ENCODE measurements around the gene SAXO2.
"Not testable (repeated sequence)": the region's sequence is repeated elsewhere in the genome, so short reads cannot be mapped to it uniquely, and the experiment has no call there.

SAXO2 gene

DNA sequence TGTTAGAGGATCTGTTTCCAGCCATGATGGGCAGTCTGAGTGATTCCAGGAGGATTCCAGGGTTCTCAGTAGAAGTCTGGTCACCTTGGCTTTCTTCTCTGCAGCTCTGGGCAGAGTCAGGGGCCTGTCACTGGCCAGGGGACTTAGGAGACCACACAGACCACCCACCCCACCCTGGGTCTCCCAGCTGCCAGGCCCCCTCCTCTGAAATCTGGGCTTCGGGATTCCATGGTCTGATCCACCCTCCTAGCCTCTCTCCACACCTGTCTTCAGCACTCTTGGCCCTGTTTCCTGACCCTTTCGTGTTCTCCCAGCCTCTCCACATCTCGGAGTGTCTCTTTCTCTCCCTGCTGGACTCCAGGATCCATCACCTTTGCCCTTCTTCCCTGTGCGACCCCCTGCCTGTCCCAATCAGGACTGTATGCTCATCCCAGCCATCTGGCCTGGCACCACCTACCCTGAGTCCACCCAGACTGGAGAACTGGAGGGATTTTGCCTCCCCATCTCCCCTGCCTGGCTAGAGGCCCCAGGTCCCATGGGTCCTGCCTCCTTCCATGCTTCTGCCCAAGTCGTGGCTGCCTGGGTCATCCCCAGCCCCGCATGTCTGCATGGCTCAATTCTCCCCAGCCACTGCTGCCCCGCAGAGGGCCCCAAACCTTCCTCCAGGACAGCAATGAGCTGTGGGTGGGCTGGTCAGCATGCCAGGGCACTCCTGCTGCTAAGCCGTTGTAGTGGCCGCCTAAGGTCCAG lies 52.3 kb downstream of the SAXO2 start:
- no peaks in the 10 kb centered on the region for H3K79me2 ChIP-seq (ENCODE audit: control insufficient read depth, insufficient read depth, low read length, unreplicated experiment)
- H3K36me3 ChIP-seq (ENCODE audit: insufficient read depth, low read length): no peaks in the 10 kb centered on the region
- no peak overlapping the region for H3K27ac ChIP-seq (ENCODE audit: low read depth, low read length)

DNA sequence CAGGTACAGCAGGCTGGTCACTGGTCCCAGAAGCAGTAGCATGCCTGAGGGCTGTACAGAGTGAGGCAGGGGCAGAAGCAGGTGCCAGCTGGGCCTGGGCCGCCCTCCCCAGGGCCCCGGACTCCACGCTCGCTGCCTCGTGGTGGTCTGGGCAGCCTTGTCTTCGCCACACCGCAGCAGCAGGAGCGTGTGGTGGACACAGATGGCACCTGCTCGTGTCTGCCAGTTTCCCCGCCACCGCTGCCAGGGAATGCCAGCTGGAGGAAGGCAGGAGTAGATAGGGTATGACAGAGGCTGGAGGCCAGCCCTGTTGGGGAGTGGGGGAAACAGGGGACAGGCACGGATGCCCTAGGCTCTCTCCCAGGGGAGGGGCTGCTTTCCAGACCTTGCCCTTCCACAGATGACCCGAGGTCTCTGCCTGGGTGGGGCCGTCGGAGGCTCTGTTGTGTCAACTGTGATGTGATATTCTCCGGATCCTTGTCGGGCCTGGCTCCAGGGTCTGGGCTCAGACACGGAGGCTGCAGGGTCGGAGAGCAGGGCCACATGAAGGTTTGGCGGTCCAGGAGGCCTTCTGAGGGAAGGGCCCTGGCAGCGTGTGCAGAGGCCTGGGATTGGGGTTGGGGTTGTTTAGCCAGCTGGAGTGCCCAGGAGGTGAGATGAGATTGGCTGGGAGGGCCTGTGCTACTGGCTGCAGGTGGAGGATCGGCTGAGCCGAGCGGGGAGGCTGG lies 53.1 kb downstream of the SAXO2 start:
- no peaks in the 10 kb centered on the region for H3K27me3 ChIP-seq (ENCODE audit: insufficient read depth, low read length)
- no peaks in the 10 kb centered on the region for H3K4me1 ChIP-seq (ENCODE audit: control insufficient read depth, insufficient read depth, low read length, unreplicated experiment)
- no peak overlapping the region for H3K27ac ChIP-seq (ENCODE audit: low read depth, low read length)
- H3K79me2 ChIP-seq (ENCODE audit: control insufficient read depth, insufficient read depth, low read length, unreplicated experiment): no peaks in the 10 kb centered on the region
- H3K36me3 ChIP-seq (ENCODE audit: insufficient read depth, low read length): no peaks in the 10 kb centered on the region
- H3K4me3 ChIP-seq (ENCODE audit: low read depth, low read length): no peak overlapping the region
- H2AFZ ChIP-seq (ENCODE audit: low read length, unreplicated experiment): no peak overlapping the region

More for the DNA sequence above, 52.3 kb downstream of the SAXO2 start:
- Histone ChIP-seq H3K4me3 (ENCODE audit: low read depth, low read length) (no peak overlapping the region), H2AFZ (ENCODE audit: low read length, unreplicated experiment) (no peak overlapping the region), H3K4me1 (ENCODE audit: control insufficient read depth, insufficient read depth, low read length, unreplicated experiment) (no peaks in the 10 kb centered on the region), H3K27me3 (ENCODE audit: insufficient read depth, low read length) (no peaks in the 10 kb centered on the region)

DNA sequence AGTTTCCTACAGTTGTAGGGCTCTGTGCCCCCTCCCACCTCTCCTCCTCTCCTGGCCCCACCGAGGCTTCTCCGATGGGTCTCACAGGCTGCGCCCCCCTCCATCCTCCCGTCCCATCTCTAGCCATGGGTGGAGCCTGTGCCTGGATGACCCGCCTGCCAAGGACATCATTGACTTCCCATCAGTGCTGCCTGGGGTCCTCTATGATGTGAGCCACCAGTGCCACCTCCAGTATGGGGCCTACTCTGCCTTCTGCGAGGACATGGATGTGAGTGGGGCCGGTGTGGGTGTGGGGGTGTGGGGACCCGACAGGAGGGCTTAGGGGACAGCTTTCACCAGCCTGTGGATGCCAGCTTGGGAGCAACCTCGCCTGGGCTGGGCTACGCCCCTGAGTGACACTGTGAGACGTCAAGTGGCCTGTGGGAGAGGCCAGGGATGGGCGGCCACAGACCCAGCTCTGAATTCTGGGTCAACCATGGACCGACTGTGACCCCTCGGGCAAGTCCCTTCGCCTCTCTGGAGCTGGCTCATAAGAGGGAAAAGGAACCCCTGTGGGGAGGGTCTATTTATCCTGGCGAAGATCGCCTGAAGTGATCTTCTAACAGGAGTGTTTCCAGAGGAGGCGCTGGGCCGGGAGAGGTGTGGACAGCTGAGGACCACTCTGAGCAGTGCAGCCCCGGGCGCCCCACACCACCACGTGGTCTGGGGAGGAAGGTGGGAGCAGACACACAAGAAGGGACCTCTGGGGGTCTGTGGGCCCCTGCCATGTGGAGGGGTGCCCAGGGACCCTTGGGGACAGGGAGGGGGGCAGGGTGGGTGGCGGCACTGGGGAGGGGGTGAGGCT lies 53.9 kb downstream of the SAXO2 start:
- not testable (repeated sequence) for H3K4me1 ChIP-seq (ENCODE audit: control insufficient read depth, insufficient read depth, low read length, unreplicated experiment); H3K36me3 ChIP-seq (ENCODE audit: insufficient read depth, low read length); H3K4me3 ChIP-seq (ENCODE audit: low read depth, low read length); H3K27ac ChIP-seq (ENCODE audit: low read depth, low read length); H3K27me3 ChIP-seq (ENCODE audit: insufficient read depth, low read length); H2AFZ ChIP-seq (ENCODE audit: low read length, unreplicated experiment); H3K79me2 ChIP-seq (ENCODE audit: control insufficient read depth, insufficient read depth, low read length, unreplicated experiment)

DNA sequence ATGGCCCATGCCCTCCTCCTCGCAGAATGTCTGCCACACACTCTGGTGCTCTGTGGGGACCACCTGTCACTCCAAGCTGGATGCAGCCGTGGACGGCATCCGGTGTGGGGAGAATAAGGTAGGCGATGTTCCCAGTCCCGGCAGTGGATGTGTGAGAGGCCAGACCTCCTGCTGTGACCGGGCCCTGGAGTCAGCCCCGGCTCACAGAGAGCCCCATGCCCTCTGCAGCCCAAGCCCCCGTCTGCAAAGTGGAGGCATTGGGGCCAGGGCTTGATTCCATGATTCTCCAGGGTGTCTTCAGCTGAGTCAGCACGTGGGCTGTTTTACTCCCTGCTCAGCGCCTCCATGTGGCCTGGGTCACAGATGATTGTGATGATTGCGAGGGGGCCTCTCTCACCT lies 54.5 kb downstream of the SAXO2 start:
- Histone ChIP-seq H2AFZ (ENCODE audit: low read length, unreplicated experiment) (no peak overlapping the region), H3K4me3 (ENCODE audit: low read depth, low read length) (no peak overlapping the region), H3K27me3 (ENCODE audit: insufficient read depth, low read length) (no peaks in the 10 kb centered on the region), H3K4me1 (ENCODE audit: control insufficient read depth, insufficient read depth, low read length, unreplicated experiment) (no peaks in the 10 kb centered on the region), H3K36me3 (ENCODE audit: insufficient read depth, low read length) (no peaks in the 10 kb centered on the region), H3K79me2 (ENCODE audit: control insufficient read depth, insufficient read depth, low read length, unreplicated experiment) (no peaks in the 10 kb centered on the region), H3K27ac (ENCODE audit: low read depth, low read length) (no peak overlapping the region)

DNA sequence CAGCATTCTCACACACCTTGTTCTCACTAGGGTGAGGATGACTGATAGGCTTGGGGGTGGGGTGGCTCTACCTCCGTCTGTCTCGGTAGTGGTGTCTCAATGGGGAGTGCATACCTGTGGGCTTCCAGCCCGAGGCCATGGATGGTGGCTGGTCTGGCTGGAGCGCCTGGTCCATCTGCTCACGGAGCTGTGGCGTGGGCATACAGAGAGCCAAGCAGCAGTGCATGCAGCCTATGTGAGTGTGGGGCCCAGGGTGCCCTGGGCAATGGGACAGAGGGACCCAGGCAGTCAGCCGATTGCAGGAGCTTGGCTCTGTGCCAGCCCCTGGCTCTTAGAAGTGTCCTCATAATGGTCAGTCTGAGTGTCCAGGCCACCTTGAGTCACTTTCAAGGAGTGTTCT lies 54.9 kb downstream of the SAXO2 start:
- H2AFZ ChIP-seq (ENCODE audit: low read length, unreplicated experiment); H3K27me3 ChIP-seq (ENCODE audit: insufficient read depth, low read length); H3K36me3 ChIP-seq (ENCODE audit: insufficient read depth, low read length); H3K4me1 ChIP-seq (ENCODE audit: control insufficient read depth, insufficient read depth, low read length, unreplicated experiment); H3K4me3 ChIP-seq (ENCODE audit: low read depth, low read length); H3K27ac ChIP-seq (ENCODE audit: low read depth, low read length); H3K79me2 ChIP-seq (ENCODE audit: control insufficient read depth, insufficient read depth, low read length, unreplicated experiment): not testable (repeated sequence)

DNA sequence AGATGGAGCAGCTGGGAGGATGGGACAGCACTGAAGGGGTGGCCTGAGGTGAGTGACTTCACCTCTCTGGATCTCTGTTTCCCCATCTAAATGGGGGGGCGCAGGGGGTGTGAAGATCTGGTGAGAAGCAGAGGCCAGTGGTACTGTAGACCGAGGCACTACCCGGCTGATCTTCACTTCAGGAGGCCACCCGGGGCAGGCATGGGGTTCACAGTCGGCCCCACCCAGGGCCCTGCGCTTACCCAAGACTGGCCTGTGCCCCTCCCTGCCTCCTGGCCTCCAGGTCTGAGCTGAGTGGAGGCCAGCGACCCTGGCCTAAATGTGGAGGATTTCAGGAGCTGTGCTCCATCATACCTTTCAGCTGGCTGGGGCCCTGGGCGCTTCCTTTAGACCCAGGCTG lies 55.7 kb downstream of the SAXO2 start:
- not testable (repeated sequence) for H2AFZ ChIP-seq (ENCODE audit: low read length, unreplicated experiment); H3K27ac ChIP-seq (ENCODE audit: low read depth, low read length); H3K27me3 ChIP-seq (ENCODE audit: insufficient read depth, low read length); H3K4me1 ChIP-seq (ENCODE audit: control insufficient read depth, insufficient read depth, low read length, unreplicated experiment); H3K79me2 ChIP-seq (ENCODE audit: control insufficient read depth, insufficient read depth, low read length, unreplicated experiment); H3K36me3 ChIP-seq (ENCODE audit: insufficient read depth, low read length); H3K4me3 ChIP-seq (ENCODE audit: low read depth, low read length)

DNA sequence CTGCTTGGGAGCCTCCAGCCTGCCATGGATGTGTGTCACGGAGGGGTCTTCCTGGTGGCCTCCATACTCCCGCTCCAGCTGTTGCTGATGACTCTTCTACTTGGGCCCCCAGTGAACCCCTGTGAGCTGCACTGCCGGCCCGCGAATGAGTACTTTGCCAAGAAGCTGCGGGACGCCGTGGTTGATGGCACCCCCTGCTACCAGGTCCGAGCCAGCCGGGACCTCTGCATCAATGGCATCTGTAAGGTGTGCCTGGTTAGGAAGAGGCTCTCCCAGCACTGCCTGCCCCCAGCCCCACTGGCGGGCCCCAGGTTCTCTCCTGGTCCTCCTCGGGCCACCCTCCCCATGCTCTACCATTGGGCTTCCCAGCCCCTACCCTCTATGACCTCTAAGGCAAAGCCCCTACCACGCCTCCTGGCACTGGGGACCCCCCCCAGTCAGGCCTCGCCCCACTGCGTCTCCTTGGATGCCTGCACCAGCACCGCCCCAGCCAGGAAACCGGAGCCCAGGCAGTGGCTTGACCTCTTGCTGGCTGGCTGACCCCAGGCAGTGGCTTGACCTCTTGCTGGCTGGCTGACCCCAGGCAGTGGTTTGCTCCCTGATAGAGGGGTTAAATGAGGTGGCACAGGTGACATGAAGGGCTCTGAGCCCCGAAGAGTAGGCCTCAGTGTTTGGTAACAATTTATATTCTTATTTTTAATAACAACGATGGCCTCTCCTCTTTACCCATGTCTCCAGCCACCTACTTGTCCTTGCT lies 57.1 kb downstream of the SAXO2 start:
- not testable (repeated sequence) for H3K27ac ChIP-seq (ENCODE audit: low read depth, low read length); H3K4me1 ChIP-seq (ENCODE audit: control insufficient read depth, insufficient read depth, low read length, unreplicated experiment); H3K27me3 ChIP-seq (ENCODE audit: insufficient read depth, low read length); H3K36me3 ChIP-seq (ENCODE audit: insufficient read depth, low read length); H2AFZ ChIP-seq (ENCODE audit: low read length, unreplicated experiment); H3K4me3 ChIP-seq (ENCODE audit: low read depth, low read length); H3K79me2 ChIP-seq (ENCODE audit: control insufficient read depth, insufficient read depth, low read length, unreplicated experiment)

DNA sequence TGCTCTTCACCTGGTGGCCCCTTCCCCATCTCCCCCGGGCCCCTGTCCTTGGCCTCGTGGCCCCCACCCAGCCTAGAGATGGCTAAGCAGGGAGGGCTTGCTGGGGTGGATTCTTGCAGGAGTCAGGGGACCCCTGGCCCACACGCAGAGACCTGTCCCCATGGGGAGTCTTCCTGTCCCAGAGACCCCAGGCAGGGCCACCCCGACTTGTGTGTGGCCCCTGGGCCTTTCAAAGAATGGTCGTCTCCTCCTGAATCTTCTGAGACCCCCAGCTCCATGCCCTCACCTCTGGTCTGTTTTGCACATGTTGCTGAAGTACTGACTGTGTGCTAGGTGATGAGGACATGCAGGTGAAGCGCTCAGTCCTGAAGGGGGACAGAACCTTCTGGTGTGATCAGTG lies 58.2 kb downstream of the SAXO2 start:
- H2AFZ ChIP-seq (ENCODE audit: low read length, unreplicated experiment); H3K27me3 ChIP-seq (ENCODE audit: insufficient read depth, low read length); H3K36me3 ChIP-seq (ENCODE audit: insufficient read depth, low read length); H3K4me3 ChIP-seq (ENCODE audit: low read depth, low read length); H3K4me1 ChIP-seq (ENCODE audit: control insufficient read depth, insufficient read depth, low read length, unreplicated experiment); H3K79me2 ChIP-seq (ENCODE audit: control insufficient read depth, insufficient read depth, low read length, unreplicated experiment); H3K27ac ChIP-seq (ENCODE audit: low read depth, low read length): not testable (repeated sequence)

DNA sequence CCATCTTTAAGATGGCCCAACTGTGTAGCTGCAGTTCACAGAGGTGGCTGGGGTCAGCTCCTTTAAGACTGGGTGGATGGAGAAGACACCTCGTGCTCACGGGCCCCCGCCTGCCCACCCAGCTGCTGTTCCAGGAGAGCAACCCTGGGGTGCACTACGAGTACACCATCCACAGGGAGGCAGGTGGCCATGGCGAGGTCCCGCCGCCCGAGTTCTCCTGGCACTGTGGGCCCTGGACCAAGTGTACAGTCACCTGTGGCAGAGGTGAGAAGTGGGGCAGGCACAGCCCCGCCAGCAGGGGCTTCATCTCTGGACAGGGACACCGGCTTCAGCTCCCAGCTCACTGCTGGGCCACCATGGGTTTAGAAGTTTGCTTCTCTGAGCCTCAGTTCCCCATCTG lies 59.9 kb downstream of the SAXO2 start:
- not testable (repeated sequence) for H3K27ac ChIP-seq (ENCODE audit: low read depth, low read length); H3K79me2 ChIP-seq (ENCODE audit: control insufficient read depth, insufficient read depth, low read length, unreplicated experiment); H3K4me3 ChIP-seq (ENCODE audit: low read depth, low read length); H3K27me3 ChIP-seq (ENCODE audit: insufficient read depth, low read length); H3K36me3 ChIP-seq (ENCODE audit: insufficient read depth, low read length); H2AFZ ChIP-seq (ENCODE audit: low read length, unreplicated experiment); H3K4me1 ChIP-seq (ENCODE audit: control insufficient read depth, insufficient read depth, low read length, unreplicated experiment)

DNA sequence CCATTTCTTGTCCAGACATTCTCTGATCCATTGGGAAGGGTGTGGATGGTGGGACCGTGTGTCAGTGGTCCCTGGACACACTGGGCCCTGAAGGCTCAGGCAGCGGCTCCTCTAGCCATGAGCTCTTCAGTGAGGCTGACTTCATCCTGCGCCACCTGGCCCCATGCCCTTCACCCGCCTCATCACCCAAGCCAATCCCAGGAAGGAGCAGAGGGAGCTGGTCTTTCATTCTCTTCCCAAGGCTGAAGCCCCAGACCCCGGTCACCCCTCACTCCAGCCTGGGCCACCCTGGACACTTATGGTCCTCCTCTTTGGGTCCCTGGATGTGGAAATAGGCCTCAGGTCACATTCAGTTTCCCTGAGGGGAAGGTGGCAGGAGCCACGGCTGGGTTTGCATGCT lies 62.2 kb downstream of the SAXO2 start:
- H3K4me3 ChIP-seq (ENCODE audit: low read depth, low read length); H3K27ac ChIP-seq (ENCODE audit: low read depth, low read length); H3K4me1 ChIP-seq (ENCODE audit: control insufficient read depth, insufficient read depth, low read length, unreplicated experiment); H3K36me3 ChIP-seq (ENCODE audit: insufficient read depth, low read length); H3K27me3 ChIP-seq (ENCODE audit: insufficient read depth, low read length); H2AFZ ChIP-seq (ENCODE audit: low read length, unreplicated experiment); H3K79me2 ChIP-seq (ENCODE audit: control insufficient read depth, insufficient read depth, low read length, unreplicated experiment): not testable (repeated sequence)
